ENCODE results near the gene SMYD5.
A peak's percentile ranks its signal among the peaks of the same experiment; 100 is the strongest.

Gene SMYD5

GRCh38 chr2:73252238-73253027 is 38.4 kb downstream of the SMYD5 start:
- Mint-ChIP-seq H3K27ac (ENCODE audit: low read depth) (no peak overlapping the region), H3K36me3 (ENCODE audit: insufficient read depth) (peaks cover 45% of the 10 kb centered on the region), H3K27me3 (no peaks in the 10 kb centered on the region), H3K9me3 (no peaks in the 10 kb centered on the region), H3K4me1 (no peaks in the 10 kb centered on the region), H3K4me3 (no peak overlapping the region)
- DNase-seq (ENCODE audit: low spot score in 2 of 2) (no peak), ATAC-seq (replicated peaks; ENCODE audit: extremely low read depth, poor library complexity, severe bottlenecking) (no peak)

GRCh38 chr2:73253400-73253799 is 39.4 kb downstream of the SMYD5 start:
- Mint-ChIP-seq H3K4me1 (no peaks in the 10 kb centered on the region), H3K36me3 (ENCODE audit: insufficient read depth) (peaks cover 36% of the 10 kb centered on the region), H3K27ac (ENCODE audit: low read depth) (no peak overlapping the region), H3K4me3 (no peak overlapping the region), H3K9me3 (no peaks in the 10 kb centered on the region), H3K27me3 (no peaks in the 10 kb centered on the region)
- DNase-seq (ENCODE audit: low spot score in 2 of 2) = no peak
- no peak for ATAC-seq (replicated peaks; ENCODE audit: extremely low read depth, poor library complexity, severe bottlenecking)

GRCh38 chr2:73253901-73254300 is 39.9 kb downstream of the SMYD5 start:
- H3K4me3 Mint-ChIP-seq = no peak overlapping the region
- no peak for DNase-seq (ENCODE audit: low spot score in 2 of 2)
- no peaks in the 10 kb centered on the region for H3K9me3 Mint-ChIP-seq
- H3K4me1 Mint-ChIP-seq = no peaks in the 10 kb centered on the region
- no peaks in the 10 kb centered on the region for H3K27me3 Mint-ChIP-seq
- H3K27ac Mint-ChIP-seq (ENCODE audit: low read depth) = no peak overlapping the region
- H3K36me3 Mint-ChIP-seq (ENCODE audit: insufficient read depth) = peaks cover 31% of the 10 kb centered on the region
- ATAC-seq (replicated peaks; ENCODE audit: extremely low read depth, poor library complexity, severe bottlenecking) = no peak

- DNase-seq (ENCODE audit: low spot score in 2 of 2) = no peak
- Mint-ChIP-seq H3K4me1 (no peaks in the 10 kb centered on the region), H3K27ac (ENCODE audit: low read depth) (no peak overlapping the region), H3K9me3 (no peaks in the 10 kb centered on the region), H3K27me3 (no peaks in the 10 kb centered on the region), H3K4me3 (no peak overlapping the region), H3K36me3 (ENCODE audit: insufficient read depth) (peaks cover 25% of the 10 kb centered on the region)
- no peak for ATAC-seq (replicated peaks; ENCODE audit: extremely low read depth, poor library complexity, severe bottlenecking)
These were observed 40.4 kb downstream of the SMYD5 start for GRCh38 chr2:73254343-73255006.

GRCh38 chr2:73255007-73255644 is 41.1 kb downstream of the SMYD5 start:
- Mint-ChIP-seq H3K4me3 (no peak overlapping the region), H3K27me3 (no peaks in the 10 kb centered on the region), H3K9me3 (no peaks in the 10 kb centered on the region), H3K36me3 (ENCODE audit: insufficient read depth) (peaks cover 22% of the 10 kb centered on the region), H3K4me1 (no peaks in the 10 kb centered on the region), H3K27ac (ENCODE audit: low read depth) (no peak overlapping the region)
- ATAC-seq (replicated peaks; ENCODE audit: extremely low read depth, poor library complexity, severe bottlenecking) (no peak), DNase-seq (ENCODE audit: low spot score in 2 of 2) (no peak)

- H3K9me3 Mint-ChIP-seq = no peaks in the 10 kb centered on the region
- no peak overlapping the region for H3K27ac Mint-ChIP-seq (ENCODE audit: low read depth)
- H3K4me1 Mint-ChIP-seq = no peaks in the 10 kb centered on the region
- no peaks in the 10 kb centered on the region for H3K27me3 Mint-ChIP-seq
- no peak overlapping the region for H3K4me3 Mint-ChIP-seq
- DNase-seq (ENCODE audit: low spot score in 2 of 2) (no peak), ATAC-seq (replicated peaks; ENCODE audit: extremely low read depth, poor library complexity, severe bottlenecking) (no peak)
- peaks cover 12% of the 10 kb centered on the region for H3K36me3 Mint-ChIP-seq (ENCODE audit: insufficient read depth)
These were observed 42.0 kb downstream of the SMYD5 start for GRCh38 chr2:73255907-73256617.

GRCh38 chr2:73256618-73256922 is 42.5 kb downstream of the SMYD5 start:
- H3K36me3 Mint-ChIP-seq (ENCODE audit: insufficient read depth) = peaks cover 9% of the 10 kb centered on the region
- DNase-seq (ENCODE audit: low spot score in 2 of 2) (no peak), ATAC-seq (replicated peaks; ENCODE audit: extremely low read depth, poor library complexity, severe bottlenecking) (no peak)
- no peaks in the 10 kb centered on the region for H3K9me3 Mint-ChIP-seq
- no peak overlapping the region for H3K4me3 Mint-ChIP-seq
- H3K27me3 Mint-ChIP-seq = no peaks in the 10 kb centered on the region
- H3K27ac Mint-ChIP-seq (ENCODE audit: low read depth) = peak overlapping the region; percentile 59
- H3K4me1 Mint-ChIP-seq = no peaks in the 10 kb centered on the region

- no peaks in the 10 kb centered on the region for H3K27me3 Mint-ChIP-seq
- peak overlapping the region; percentile 59 for H3K27ac Mint-ChIP-seq (ENCODE audit: low read depth)
- H3K36me3 Mint-ChIP-seq (ENCODE audit: insufficient read depth) = peaks cover 8% of the 10 kb centered on the region
- no peaks in the 10 kb centered on the region for H3K9me3 Mint-ChIP-seq
- no peak overlapping the region for H3K4me3 Mint-ChIP-seq
- DNase-seq (ENCODE audit: low spot score in 2 of 2) = no peak
- no peaks in the 10 kb centered on the region for H3K4me1 Mint-ChIP-seq
- no peak for ATAC-seq (replicated peaks; ENCODE audit: extremely low read depth, poor library complexity, severe bottlenecking)
These were observed 43.0 kb downstream of the SMYD5 start for GRCh38 chr2:73257021-73257420.

GRCh38 chr2:73257425-73258125 is 43.5 kb downstream of the SMYD5 start:
- H3K9me3 Mint-ChIP-seq = no peaks in the 10 kb centered on the region
- H3K4me1 Mint-ChIP-seq = no peaks in the 10 kb centered on the region
- H3K27ac Mint-ChIP-seq (ENCODE audit: low read depth) = peak overlapping the region; percentile 65
- peaks cover 9% of the 10 kb centered on the region for H3K36me3 Mint-ChIP-seq (ENCODE audit: insufficient read depth)
- no peaks in the 10 kb centered on the region for H3K27me3 Mint-ChIP-seq
- ATAC-seq (replicated peaks; ENCODE audit: extremely low read depth, poor library complexity, severe bottlenecking) (no peak), DNase-seq (ENCODE audit: low spot score in 2 of 2) (no peak)
- no peak overlapping the region for H3K4me3 Mint-ChIP-seq

- no peak for DNase-seq (ENCODE audit: low spot score in 2 of 2)
- no peaks in the 10 kb centered on the region for H3K4me1 Mint-ChIP-seq
- H3K36me3 Mint-ChIP-seq (ENCODE audit: insufficient read depth) = peaks cover 4% of the 10 kb centered on the region
- no peaks in the 10 kb centered on the region for H3K9me3 Mint-ChIP-seq
- peak overlapping the region; percentile 65 for H3K27ac Mint-ChIP-seq (ENCODE audit: low read depth)
- H3K4me3 Mint-ChIP-seq = no peak overlapping the region
- H3K27me3 Mint-ChIP-seq = no peaks in the 10 kb centered on the region
- ATAC-seq (replicated peaks; ENCODE audit: extremely low read depth, poor library complexity, severe bottlenecking) = no peak
These were observed 44.3 kb downstream of the SMYD5 start for GRCh38 chr2:73258186-73258912.

GRCh38 chr2:73258913-73259215 is 44.8 kb downstream of the SMYD5 start:
- DNase-seq (ENCODE audit: low spot score in 2 of 2) (no peak), ATAC-seq (replicated peaks; ENCODE audit: extremely low read depth, poor library complexity, severe bottlenecking) (no peak)
- Mint-ChIP-seq H3K27me3 (no peaks in the 10 kb centered on the region), H3K9me3 (no peaks in the 10 kb centered on the region), H3K36me3 (ENCODE audit: insufficient read depth) (peaks cover 5% of the 10 kb centered on the region), H3K27ac (ENCODE audit: low read depth) (no peak overlapping the region), H3K4me1 (no peaks in the 10 kb centered on the region), H3K4me3 (no peak overlapping the region)

- Mint-ChIP-seq H3K4me1 (no peaks in the 10 kb centered on the region), H3K27ac (ENCODE audit: low read depth) (no peak overlapping the region), H3K27me3 (no peaks in the 10 kb centered on the region), H3K9me3 (no peaks in the 10 kb centered on the region), H3K36me3 (ENCODE audit: insufficient read depth) (peaks cover 5% of the 10 kb centered on the region), H3K4me3 (no peak overlapping the region)
- no peak for ATAC-seq (replicated peaks; ENCODE audit: extremely low read depth, poor library complexity, severe bottlenecking)
- no peak for DNase-seq (ENCODE audit: low spot score in 2 of 2)
These were observed 45.2 kb downstream of the SMYD5 start for GRCh38 chr2:73259276-73259675.

All from central memory CD8-positive, alpha-beta T cell (primary cell).